Liver (tissue), 9 donors: ENCODE results near the gene PKP4. TPM values are rescaled to one million over a fixed set of nuclear protein-coding genes. Genes with fewer than 3 reads are reported as not detected.

Experiments used
- DNase-seq: peaks from one replicate; pipeline ENCODE4 v3.0.0-alpha.2; 2017; ENCODE audit warnings: low spot score
- H3K27ac ChIP-seq, 2 donors: one replicate each; pipeline ENCODE4 v1.7.0; 2013; ENCODE audit warnings: inconsistent platforms in 2 of 2, low read length in 2 of 2, control low read depth in 1 of 2, low read depth in 1 of 2, mild to moderate bottlenecking in 1 of 2
- H3K27me3 ChIP-seq, 4 donors: one replicate each; pipeline versions ENCODE4 v1.6.1 to v1.7.0; 2013; ENCODE audit warnings: low read length in 3 of 4, inconsistent platforms in 1 of 4, mild to moderate bottlenecking in 1 of 4, moderate library complexity in 1 of 4; ENCODE audit not compliant: control insufficient read depth in 4 of 4, insufficient read depth in 4 of 4
- H3K36me3 ChIP-seq, 4 donors: one replicate each; pipeline versions ENCODE4 v1.6.1 to v1.7.0; 2013; ENCODE audit warnings: low read length in 3 of 4, mild to moderate bottlenecking in 3 of 4, low read depth in 1 of 4, moderate library complexity in 1 of 4; ENCODE audit not compliant: control insufficient read depth in 4 of 4, insufficient read depth in 3 of 4
- H3K4me1 ChIP-seq, 4 donors: one replicate each; pipeline versions ENCODE4 v1.6.1 to v1.7.0; 2013; ENCODE audit warnings: low read length in 3 of 4, mild to moderate bottlenecking in 3 of 4, moderate library complexity in 1 of 4; ENCODE audit not compliant: control insufficient read depth in 4 of 4, insufficient read depth in 4 of 4
- H3K4me3 ChIP-seq, 3 donors: one replicate each; pipeline versions ENCODE4 v1.6.1 to v1.7.0; 2013; ENCODE audit warnings: low read length in 3 of 3, control low read depth in 1 of 3, low read depth in 1 of 3, mild to moderate bottlenecking in 1 of 3
- H3K9ac ChIP-seq, 2 donors: one replicate each; pipeline ENCODE4 v1.7.0; 2013; ENCODE audit warnings: low read length in 2 of 2, mild to moderate bottlenecking in 2 of 2, moderate library complexity in 2 of 2, control low read depth in 1 of 2, low read depth in 1 of 2
- H3K9me3 ChIP-seq, 4 donors: one replicate each; pipeline versions ENCODE4 v1.6.1 to v1.7.0; 2013; ENCODE audit warnings: low read length in 3 of 4; ENCODE audit not compliant: control insufficient read depth in 4 of 4
- ATF3 ChIP-seq: IDR thresholded peaks from 2 replicates; pipeline ENCODE4 v1.6.1; 2016; ENCODE audit warnings: antibody characterized with exemption
- FOXA1 ChIP-seq: IDR thresholded peaks from 2 replicates; pipeline ENCODE4 v1.6.1; 2016; ENCODE audit warnings: antibody characterized with exemption
- FOXA2 ChIP-seq: IDR thresholded peaks from 2 replicates; pipeline ENCODE4 v1.6.1; 2016; ENCODE audit warnings: antibody characterized with exemption
- GABPA ChIP-seq, 2 donors: IDR thresholded peaks in 1 of 2; conservative IDR thresholded peaks in 1 of 2; 2 replicates each; pipeline ENCODE4 v1.6.1; 2016; ENCODE audit warnings: antibody characterized with exemption in 2 of 2, mild to moderate bottlenecking in 1 of 2, moderate library complexity in 1 of 2
- HNF4A ChIP-seq, 2 donors: conservative IDR thresholded peaks; 2 replicates each; pipeline ENCODE4 v1.6.1; 2016; ENCODE audit warnings: antibody characterized with exemption in 2 of 2, mild to moderate bottlenecking in 2 of 2
- HNF4G ChIP-seq: IDR thresholded peaks from 2 replicates; pipeline ENCODE4 v1.6.1; 2016; ENCODE audit warnings: antibody characterized with exemption
- MAX ChIP-seq: IDR thresholded peaks from 2 replicates; pipeline ENCODE4 v1.6.1; 2016; ENCODE audit warnings: antibody characterized with exemption
- RAD21 ChIP-seq, 2 donors: IDR thresholded peaks; 2 replicates each; pipeline ENCODE4 v1.6.1; 2016; ENCODE audit warnings: antibody characterized with exemption in 2 of 2, mild to moderate bottlenecking in 2 of 2
- REST ChIP-seq: IDR thresholded peaks from 2 replicates; pipeline ENCODE4 v1.6.1; 2016; ENCODE audit warnings: antibody characterized with exemption, mild to moderate bottlenecking
- RXRA ChIP-seq, 2 donors: IDR thresholded peaks; 2 replicates each; pipeline ENCODE4 v1.6.1; 2017 to 2018; ENCODE audit warnings: antibody characterized with exemption in 2 of 2, mild to moderate bottlenecking in 1 of 2
- SP1 ChIP-seq: IDR thresholded peaks from 2 replicates; pipeline ENCODE4 v1.6.1; 2018; ENCODE audit warnings: antibody characterized with exemption, mild to moderate bottlenecking
- TAF1 ChIP-seq: conservative IDR thresholded peaks from 2 replicates; pipeline ENCODE4 v1.6.1; 2016; ENCODE audit warnings: antibody characterized with exemption, mild to moderate bottlenecking
- YY1 ChIP-seq: IDR thresholded peaks from 2 replicates; pipeline ENCODE4 v1.6.1; 2016; ENCODE audit warnings: antibody characterized with exemption, mild to moderate bottlenecking
- ZBTB33 ChIP-seq: IDR thresholded peaks from 2 replicates; pipeline ENCODE4 v1.6.1; 2016; ENCODE audit warnings: antibody characterized with exemption
- WGBS: extraction: QIAGEN DNeasy Blood & Tissue Kit; methylation state at CpG from one replicate; pipeline ENCODE4 v1.1.7; 2013; 5-methylcytosine and 5-hydroxymethylcytosine counted together
- polyA plus RNA-seq, 2 donors: library from polyadenylated mRNA; stranded (reverse) in 1 of 2; unstranded in 1 of 2; fragments of 200-250 nt in 1 of 2; fragments of >200 nt in 1 of 2; fragmentation: Nextera tagmentation in 1 of 2; extraction: Ambion mirVana in 1 of 2; gene quantifications; one replicate each; pipeline versions ENCODE4 v1.2.1 to v1.2.3, GENCODE V29; 2013 to 2015
- total RNA-seq, 2 donors: library from RNA; depleted of rRNA; stranded (reverse); fragments of >200 nt; gene quantifications; one replicate each; pipeline ENCODE4 v1.2.3, GENCODE V29; 2014
- TF ChIP-seq, protein P1 (sequence below): fragments of 150-350 bp; IDR thresholded peaks from 2 replicates; pipeline ENCODE4 v1.5.1; 2017; ENCODE audit warnings: improper control_type of control experiment, low read depth, low read length; ENCODE audit not compliant: missing input control
- donor health status: healthy.
- donor health status: healthy.
- donor health status: healthy.
- donor health status: healthy.
- donor health status: healthy.

The PKP4 gene
- total and polyA plus RNA-seq, 4 donors: 7.7 to 33.8 (median 19.0) TPM

GRCh38 chr2:158533009-158533408 lies 76.3 kb downstream of the PKP4 start:
- Histone ChIP-seq H3K36me3 (no peaks in the 10 kb centered on the region), H3K27me3 (no peaks in the 10 kb centered on the region), H3K9ac (no peak overlapping the region), H3K4me1 (no peaks in the 10 kb centered on the region), H3K4me3 (no peak overlapping the region), H3K27ac (no peak overlapping the region), H3K9me3 (no peaks in the 10 kb centered on the region)
- no peak for TF ChIP-seq TAF1
- no peak for TF ChIP-seq GABPA (IDR thresholded peaks at IDR 0.05 in 1 of 2, conservative IDR thresholded peaks at IDR 0.05 in 1 of 2)
- no peak for TF ChIP-seq HNF4A (conservative IDR thresholded peaks at IDR 0.05)
- no peak for TF ChIP-seq RXRA (IDR thresholded peaks at IDR 0.05)
- no peak for TF ChIP-seq YY1
- TF ChIP-seq FOXA1: no peak
- no peak for TF ChIP-seq REST
- TF ChIP-seq ATF3: no peak
- no peak for TF ChIP-seq FOXA2
- no peak for TF ChIP-seq MAX
- TF ChIP-seq, protein P1, sequence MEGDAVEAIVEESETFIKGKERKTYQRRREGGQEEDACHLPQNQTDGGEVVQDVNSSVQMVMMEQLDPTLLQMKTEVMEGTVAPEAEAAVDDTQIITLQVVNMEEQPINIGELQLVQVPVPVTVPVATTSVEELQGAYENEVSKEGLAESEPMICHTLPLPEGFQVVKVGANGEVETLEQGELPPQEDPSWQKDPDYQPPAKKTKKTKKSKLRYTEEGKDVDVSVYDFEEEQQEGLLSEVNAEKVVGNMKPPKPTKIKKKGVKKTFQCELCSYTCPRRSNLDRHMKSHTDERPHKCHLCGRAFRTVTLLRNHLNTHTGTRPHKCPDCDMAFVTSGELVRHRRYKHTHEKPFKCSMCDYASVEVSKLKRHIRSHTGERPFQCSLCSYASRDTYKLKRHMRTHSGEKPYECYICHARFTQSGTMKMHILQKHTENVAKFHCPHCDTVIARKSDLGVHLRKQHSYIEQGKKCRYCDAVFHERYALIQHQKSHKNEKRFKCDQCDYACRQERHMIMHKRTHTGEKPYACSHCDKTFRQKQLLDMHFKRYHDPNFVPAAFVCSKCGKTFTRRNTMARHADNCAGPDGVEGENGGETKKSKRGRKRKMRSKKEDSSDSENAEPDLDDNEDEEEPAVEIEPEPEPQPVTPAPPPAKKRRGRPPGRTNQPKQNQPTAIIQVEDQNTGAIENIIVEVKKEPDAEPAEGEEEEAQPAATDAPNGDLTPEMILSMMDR: no peak
- no peak for TF ChIP-seq RAD21 (IDR thresholded peaks at IDR 0.05)
- TF ChIP-seq HNF4G: no peak
- TF ChIP-seq ZBTB33: no peak
- TF ChIP-seq SP1: no peak
- WGBS: 95% methylated on average over 5 of the region's 5 CpGs
- no peak for DNase-seq
